COLO668 (cell line): ENCODE measurements around the gene RSPRY1.

Experiments used
- DNase-seq: peaks from one replicate; lab custom pipeline; 2025; ENCODE audit not compliant: unreplicated experiment; lab: John Stamatoyannopoulos, UW

The RSPRY1 gene

GRCh38 chr16:57152096-57153093 is 33.7 kb upstream of the RSPRY1 start:
- no peak for DNase-seq

- DNase-seq: no peak
These were observed 32.3 kb upstream of the RSPRY1 start for GRCh38 chr16:57153841-57154240.

GRCh38 chr16:57155702-57156350 is 30.3 kb upstream of the RSPRY1 start:
- DNase-seq: no peak

GRCh38 chr16:57156351-57156703 is 29.8 kb upstream of the RSPRY1 start:
- no peak for DNase-seq

GRCh38 chr16:57157533-57157932 is 28.6 kb upstream of the RSPRY1 start:
- DNase-seq: no peak

- no peak for DNase-seq
These were observed 26.7 kb upstream of the RSPRY1 start for GRCh38 chr16:57159447-57159846.

GRCh38 chr16:57163842-57164241 is 22.3 kb upstream of the RSPRY1 start:
- DNase-seq: no peak

- no peak for DNase-seq
These were observed 20.6 kb upstream of the RSPRY1 start for GRCh38 chr16:57165483-57165882.

- DNase-seq: peak; percentile 63
These were observed 20.2 kb upstream of the RSPRY1 start for GRCh38 chr16:57165938-57166337.

- DNase-seq: no peak
These were observed 19.7 kb upstream of the RSPRY1 start for GRCh38 chr16:57166451-57166850.

- DNase-seq: no peak
These were observed 19.2 kb upstream of the RSPRY1 start for GRCh38 chr16:57166951-57167350.

GRCh38 chr16:57167538-57167937 is 18.6 kb upstream of the RSPRY1 start:
- DNase-seq: no peak

GRCh38 chr16:57167953-57168352 is 18.2 kb upstream of the RSPRY1 start:
- peak; percentile 8 for DNase-seq

GRCh38 chr16:57169327-57169726 is 16.8 kb upstream of the RSPRY1 start:
- no peak for DNase-seq

GRCh38 chr16:57172721-57173290 is 13.3 kb upstream of the RSPRY1 start:
- DNase-seq: no peak

- no peak for DNase-seq
These were observed 10.2 kb upstream of the RSPRY1 start for GRCh38 chr16:57175896-57176295.

GRCh38 chr16:57178196-57178595 is 7.9 kb upstream of the RSPRY1 start:
- DNase-seq: no peak

- no peak for DNase-seq
These were observed 7.3 kb upstream of the RSPRY1 start for GRCh38 chr16:57178793-57179212.

GRCh38 chr16:57179215-57179828 is 6.8 kb upstream of the RSPRY1 start:
- DNase-seq: no peak

GRCh38 chr16:57184113-57184512 is 2.0 kb upstream of the RSPRY1 start:
- DNase-seq: no peak

GRCh38 chr16:57184887-57185445 is 1.2 kb upstream of the RSPRY1 start:
- DNase-seq: no peak
